ENCODE results near the gene C11orf68.

The C11orf68 gene

GRCh38 chr11:65918211-65919140 lies at the start of gene C11orf68:
Gene C11orf68, minus strand, starts transcription at chr11:65919062. Its CDS starts 31 bp downstream, at chr11:65919031.
- H3K27ac ChIP-seq, result peak within 1 kb of the TSS; percentile 83
- TF ChIP-seq ZFX (IDR thresholded peaks at IDR 0.05; ENCODE audit: borderline replicate concordance), result no peak
- TF ChIP-seq CTCF (IDR thresholded peaks at IDR 0.05), result no peak

GRCh38 chr11:65967329-65967934 lies 48.6 kb upstream of the C11orf68 start:
- H3K27ac ChIP-seq, result no peak overlapping the region
- no peak for TF ChIP-seq ZFX (IDR thresholded peaks at IDR 0.05; ENCODE audit: borderline replicate concordance)
- TF ChIP-seq CTCF (IDR thresholded peaks at IDR 0.05), result no peak

GRCh38 chr11:65965986-65966762 lies 47.3 kb upstream of the C11orf68 start:
- H3K27ac ChIP-seq, result no peak overlapping the region
- no peak for TF ChIP-seq CTCF (IDR thresholded peaks at IDR 0.05)
- TF ChIP-seq ZFX (IDR thresholded peaks at IDR 0.05; ENCODE audit: borderline replicate concordance), result no peak

GRCh38 chr11:65964906-65965305 lies 46.0 kb upstream of the C11orf68 start:
- TF ChIP-seq ZFX (IDR thresholded peaks at IDR 0.05; ENCODE audit: borderline replicate concordance) (no peak), CTCF (IDR thresholded peaks at IDR 0.05) (no peak)
- no peak overlapping the region for H3K27ac ChIP-seq

- peak overlapping the region; percentile 85 for H3K27ac ChIP-seq
- TF ChIP-seq ZFX (IDR thresholded peaks at IDR 0.05; ENCODE audit: borderline replicate concordance), result no peak
- no peak for TF ChIP-seq CTCF (IDR thresholded peaks at IDR 0.05)
These were observed 43.3 kb upstream of the C11orf68 start for GRCh38 chr11:65962141-65962564.

- H3K27ac ChIP-seq, result peak within 1 kb of the TSS; percentile 85
- TF ChIP-seq ZFX (IDR thresholded peaks at IDR 0.05; ENCODE audit: borderline replicate concordance) (no peak), CTCF (IDR thresholded peaks at IDR 0.05) (no peak)
These were observed 42.6 kb upstream of the C11orf68 start, which contains the start of gene SART1 for GRCh38 chr11:65961267-65962140. Gene SART1, plus strand, starts transcription at chr11:65961734. Its CDS starts 47 bp downstream, at chr11:65961781.

Data from 22Rv1 (cell line).